HG03558 (cell line): Measurements from ENCODE around the gene AK3.
"Not testable (repeated sequence)": the region's sequence is repeated elsewhere in the genome, so short reads cannot be mapped to it uniquely, and the experiment has no call there.

Experiments used
- ATAC-seq: cut with Tn5 transposase; IDR thresholded peaks from one replicate; pipeline ENCODE4 v1.9.1; 2021; ENCODE audit warnings: moderate number of reproducible peaks; ENCODE audit not compliant: unreplicated experiment; ENCODE audit errors: extremely low read depth

The AK3 gene

GRCh38 chr9:4740638-4741364 is at the start of gene AK3:
AK3 (minus strand) TSS chr9:4741202; CDS start chr9:4741087, 115 bp downstream.
- ATAC-seq: peak; percentile 70

GRCh38 chr9:4788703-4789102 is 47.7 kb upstream of the AK3 start:
- no peak for ATAC-seq

- ATAC-seq: no peak
Observed at GRCh38 chr9:4787876-4788275, 46.9 kb upstream of the AK3 start.

GRCh38 chr9:4786599-4786998 is 45.6 kb upstream of the AK3 start:
- no peak for ATAC-seq

- ATAC-seq: no peak
Observed at GRCh38 chr9:4784403-4784802, 43.4 kb upstream of the AK3 start.

- not testable (repeated sequence) for ATAC-seq
Observed at GRCh38 chr9:4783191-4783590, 42.2 kb upstream of the AK3 start.

GRCh38 chr9:4781408-4781807 is 40.4 kb upstream of the AK3 start:
- no peak for ATAC-seq

- no peak for ATAC-seq
Observed at GRCh38 chr9:4780651-4781050, 39.6 kb upstream of the AK3 start.

GRCh38 chr9:4774958-4775357 is 34.0 kb upstream of the AK3 start:
- ATAC-seq: not testable (repeated sequence)

- no peak for ATAC-seq
Observed at GRCh38 chr9:4774209-4774608, 33.2 kb upstream of the AK3 start.

- ATAC-seq: no peak
Observed at GRCh38 chr9:4771788-4772187, 30.8 kb upstream of the AK3 start.

- no peak for ATAC-seq
Observed at GRCh38 chr9:4769321-4770080, 28.5 kb upstream of the AK3 start.

- ATAC-seq: no peak
Observed at GRCh38 chr9:4768681-4769080, 27.7 kb upstream of the AK3 start.

GRCh38 chr9:4764033-4764432 is 23.0 kb upstream of the AK3 start:
- ATAC-seq: no peak

GRCh38 chr9:4762886-4763541 is 22.0 kb upstream of the AK3 start:
- ATAC-seq: no peak

GRCh38 chr9:4762108-4762885 is 21.3 kb upstream of the AK3 start:
- peak; percentile 62 for ATAC-seq

- no peak for ATAC-seq
Observed at GRCh38 chr9:4760122-4760521, 19.1 kb upstream of the AK3 start.

GRCh38 chr9:4756420-4756819 is 15.4 kb upstream of the AK3 start:
- ATAC-seq: no peak

- ATAC-seq: no peak
Observed at GRCh38 chr9:4755026-4755609, 14.1 kb upstream of the AK3 start.

GRCh38 chr9:4754530-4754929 is 13.5 kb upstream of the AK3 start:
- not testable (repeated sequence) for ATAC-seq
